Measurements from ENCODE around the gene TAF5L. TPM values are rescaled to one million over a fixed set of nuclear protein-coding genes. Genes with fewer than 3 reads are reported as not detected.

Gene TAF5L
- total and polyA plus RNA-seq, 10 of the 15 experiments (the other 5 are each of a cell fraction or from before 2014, with no cell fraction given) = 1.1 to 26.2 (median 19.1) TPM

GRCh38 chr1:229581485-229581884 lies 44.4 kb downstream of the TAF5L start:
- no peak for FAIRE-seq
- DNase-seq (ENCODE audit: low read depth, low spot score) = no peak
- BruUV-seq (replicated peaks) = no TSS peak
- ATAC-seq = no peak
- Histone ChIP-seq H3K4me1 (ENCODE audit: control insufficient read depth, insufficient read depth, low read length) (peaks cover 9% of the 10 kb centered on the region), H2AFZ (ENCODE audit: control insufficient read depth, low read depth, low read length) (no peak overlapping the region), H3K79me2 (ENCODE audit: control insufficient read depth, insufficient read depth, low read length) (no peaks in the 10 kb centered on the region), H3K9ac (ENCODE audit: control insufficient read depth, insufficient read depth, low read length) (no peak overlapping the region), H3K27me3 (replicated peaks in 1 of 2; ENCODE audit: control insufficient read depth in 2 of 2, insufficient read depth in 2 of 2, low read length in 1 of 2) (no peaks in the 10 kb centered on the region), H4K20me1 (ENCODE audit: control insufficient read depth, insufficient read depth) (no peaks in the 10 kb centered on the region), H3K4me2 (ENCODE audit: control insufficient read depth, insufficient read depth) (no peak overlapping the region), H3K36me3 (ENCODE audit: control insufficient read depth in 2 of 2, insufficient read depth in 2 of 2, low read length in 1 of 2) (no peaks in the 10 kb centered on the region), H3K4me3 (no peak overlapping the region), H3K9me3 (replicated peaks; ENCODE audit: control insufficient read depth, insufficient read depth, low read length) (no peaks in the 10 kb centered on the region), H3K27ac (ENCODE audit: control insufficient read depth, insufficient read depth) (no peak overlapping the region)
- CTCF ChIA-PET = no interaction called here
- RAD21 ChIA-PET (ENCODE audit: unreplicated experiment) = interaction anchor here (0.8 kb wide), 1 partner anchor 23 kb away, joined by 3 read pairs; the partner anchor contains the start of gene ABCB10
- POLR2A ChIA-PET = no interaction called here
- 81% methylated on average over 3 of the region's 3 CpGs for WGBS (ENCODE audit: insufficient coverage, insufficient replicate concordance, low lambda C conversion rate, missing lambda C conversion rate)
- SMC1A ChIA-PET (ENCODE audit: uncharacterized antibody, unreplicated experiment) = no interaction called here
- TF ChIP-seq STAT1 (conservative IDR thresholded peaks at IDR 0.05) (no peak), SMC3 (IDR thresholded peaks at IDR 0.05; ENCODE audit: borderline replicate concordance, low read length) (no peak), SPI1 (IDR thresholded peaks at IDR 0.05; ENCODE audit: borderline replicate concordance, insufficient read depth, low read depth, low read length) (no peak), FOXM1 (IDR thresholded peaks at IDR 0.05; ENCODE audit: low read depth, low read length) (no peak), POU2F2 (IDR thresholded peaks at IDR 0.05; ENCODE audit: borderline replicate concordance, low read depth, low read length) (no peak), TARDBP (IDR thresholded peaks at IDR 0.05; ENCODE audit: borderline replicate concordance) (no peak), PBX3 (IDR thresholded peaks at IDR 0.05; ENCODE audit: insufficient replicate concordance, low read depth, low read length) (no peak), NRF1 (conservative IDR thresholded peaks at IDR 0.05; ENCODE audit: low read depth, low read length) (no peak), RB1 (IDR thresholded peaks at IDR 0.05; ENCODE audit: borderline replicate concordance) (no peak)
- in situ Hi-C loops (cut with MboI) = no loop called here
- intact Hi-C loops (cut with micrococcal nuclease; ENCODE audit: unreplicated experiment) = no loop called here

Data from GM12878 (cell line).